HG03139 (cell line): ENCODE results near the gene MYRFL.

Experiments
- ATAC-seq: cut with Tn5 transposase; IDR thresholded peaks from one replicate; pipeline ENCODE4 v1.9.1; 2021; ENCODE audit not compliant: unreplicated experiment

The MYRFL gene

DNA sequence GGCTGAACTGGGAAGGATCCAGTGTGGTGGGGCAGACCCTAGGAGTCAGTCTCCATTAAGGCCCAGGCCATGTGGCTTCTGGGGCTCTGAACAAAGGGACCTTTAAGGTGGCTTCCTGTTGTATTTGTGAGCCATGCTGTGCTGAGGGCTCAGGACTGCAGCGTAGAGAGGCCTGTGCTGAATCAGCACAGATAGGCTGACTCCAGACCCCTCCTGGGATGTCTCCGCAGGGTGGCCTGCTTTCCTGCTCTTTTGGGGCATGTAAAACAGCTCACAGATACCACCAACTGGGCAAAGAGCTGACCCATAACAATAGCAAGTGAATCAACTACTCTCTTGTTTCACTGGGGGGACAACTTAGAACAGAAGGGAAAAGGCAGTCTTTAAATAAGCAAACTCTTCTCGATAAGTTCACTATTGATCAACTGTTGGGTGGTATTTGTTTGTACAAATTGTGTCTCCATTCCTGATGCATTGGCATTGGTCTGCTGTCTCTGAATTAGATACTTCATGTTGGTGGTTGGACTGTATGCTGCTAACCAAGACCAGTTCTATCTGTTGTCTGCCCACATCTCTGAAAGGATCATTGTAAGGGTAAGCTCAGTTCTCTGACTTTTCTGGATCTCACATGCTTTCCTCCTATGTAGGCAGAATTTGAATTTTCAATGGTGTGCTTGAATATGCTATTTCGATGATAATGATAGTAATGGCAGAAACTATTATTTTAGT lies 71.8 kb downstream of the MYRFL start:
- ATAC-seq, result no peak

DNA sequence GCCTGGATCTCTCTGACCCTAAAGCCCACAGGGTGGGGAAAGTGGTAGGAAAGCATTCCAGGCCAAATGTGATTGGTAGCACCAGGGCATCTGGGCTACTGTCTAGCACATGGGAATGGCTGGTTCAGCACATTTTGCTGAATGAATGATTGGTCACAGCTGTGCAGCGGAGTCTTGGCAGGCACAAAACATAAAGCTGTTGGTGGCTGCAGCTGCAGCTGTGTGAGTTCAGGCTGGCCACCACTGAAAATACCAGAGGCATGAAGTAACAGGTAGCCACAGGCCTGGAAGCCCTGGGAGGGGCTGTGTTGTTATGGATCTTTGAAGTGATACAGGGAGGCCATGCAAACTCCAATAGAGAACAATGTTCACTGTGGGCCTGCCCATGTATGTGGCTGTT lies 72.7 kb downstream of the MYRFL start:
- ATAC-seq, result no peak

DNA sequence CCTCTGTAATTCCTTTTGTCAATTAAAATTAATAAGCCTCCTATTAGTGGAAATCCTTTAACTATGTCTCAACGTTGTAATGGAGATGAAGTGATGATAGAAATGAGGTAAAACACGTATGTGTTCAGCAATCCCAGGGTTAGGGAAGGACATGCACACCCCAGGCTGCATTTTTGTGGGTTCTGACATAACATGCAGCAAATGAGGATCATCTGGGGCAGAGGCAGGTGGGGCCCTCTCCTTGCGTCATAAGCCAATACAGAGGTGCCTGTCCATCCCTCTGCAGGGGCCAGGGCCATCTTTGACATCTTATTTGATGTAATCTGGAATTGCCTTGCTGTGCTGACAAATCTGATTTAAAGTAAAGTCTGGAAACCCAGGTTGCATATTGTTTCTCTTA lies 73.2 kb downstream of the MYRFL start:
- ATAC-seq, result no peak

DNA sequence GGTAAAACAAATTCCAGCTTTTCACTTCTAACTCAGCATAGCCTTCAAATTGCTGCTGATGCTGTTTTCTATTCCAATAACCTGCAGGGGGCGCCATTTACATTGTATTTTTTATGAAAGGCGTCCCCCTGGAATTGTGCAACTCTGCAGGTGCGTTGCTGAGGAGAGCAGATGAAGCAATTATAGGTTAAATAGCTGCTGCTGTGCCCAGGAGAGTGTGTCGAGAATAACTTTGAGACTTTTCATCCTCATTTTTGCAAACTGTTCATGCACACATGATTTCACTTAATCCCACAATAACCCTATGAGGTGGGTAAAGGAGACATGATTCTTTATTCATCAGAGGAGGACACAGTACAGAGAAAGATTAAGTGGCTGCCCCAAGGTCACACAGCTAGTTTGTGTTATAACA lies 75.7 kb downstream of the MYRFL start:
- peak; percentile 49 for ATAC-seq

DNA sequence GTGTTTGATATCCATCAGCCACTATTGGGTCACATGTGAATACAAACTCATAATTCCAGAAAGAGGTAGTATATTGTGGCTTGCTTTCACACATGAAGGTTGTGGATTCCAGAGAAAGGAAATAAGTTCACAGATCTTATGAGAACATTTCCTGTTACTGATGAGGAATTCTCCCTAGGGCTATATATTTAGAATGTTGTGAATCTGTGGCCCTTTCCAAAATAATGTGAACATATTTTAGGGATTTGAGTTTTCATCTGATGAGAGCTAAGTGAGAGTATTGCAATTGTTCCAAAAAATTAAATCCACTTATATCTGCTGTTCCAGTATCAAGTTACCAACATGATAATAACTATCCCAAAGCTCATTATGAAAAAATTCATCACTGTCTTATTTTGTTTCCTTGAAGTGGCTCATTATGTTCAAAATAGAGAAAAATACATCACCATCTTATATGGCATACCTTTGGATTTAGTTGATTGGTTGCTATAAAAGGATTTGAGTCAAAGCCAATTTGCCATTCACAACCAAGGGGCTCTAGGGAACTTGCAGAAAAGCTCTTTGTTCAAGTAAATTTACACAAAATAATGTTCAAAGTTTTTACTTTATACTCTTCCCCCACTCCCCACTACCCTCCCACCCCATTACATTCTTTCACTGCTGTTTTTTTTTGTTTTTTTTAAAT lies 76.3 kb downstream of the MYRFL start:
- ATAC-seq, result no peak

DNA sequence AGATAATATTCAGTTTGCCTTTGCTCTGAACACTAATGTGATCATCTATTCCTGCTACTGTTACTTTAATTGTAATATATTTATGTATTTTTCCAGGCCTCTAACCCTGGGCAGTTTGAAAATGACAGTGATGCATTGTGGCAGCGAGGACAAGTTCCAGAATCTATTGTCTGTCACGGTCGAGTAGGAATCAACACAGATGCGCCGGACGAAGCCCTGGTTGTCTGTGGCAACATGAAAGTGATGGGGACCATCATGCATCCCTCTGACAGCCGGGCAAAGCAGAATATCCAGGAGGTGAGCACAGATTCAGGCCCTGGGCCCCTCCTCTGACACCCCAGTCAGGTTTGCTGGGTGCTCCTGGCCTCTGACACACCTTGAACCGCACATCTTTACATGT lies 78.5 kb downstream of the MYRFL start:
- ATAC-seq, result no peak

DNA sequence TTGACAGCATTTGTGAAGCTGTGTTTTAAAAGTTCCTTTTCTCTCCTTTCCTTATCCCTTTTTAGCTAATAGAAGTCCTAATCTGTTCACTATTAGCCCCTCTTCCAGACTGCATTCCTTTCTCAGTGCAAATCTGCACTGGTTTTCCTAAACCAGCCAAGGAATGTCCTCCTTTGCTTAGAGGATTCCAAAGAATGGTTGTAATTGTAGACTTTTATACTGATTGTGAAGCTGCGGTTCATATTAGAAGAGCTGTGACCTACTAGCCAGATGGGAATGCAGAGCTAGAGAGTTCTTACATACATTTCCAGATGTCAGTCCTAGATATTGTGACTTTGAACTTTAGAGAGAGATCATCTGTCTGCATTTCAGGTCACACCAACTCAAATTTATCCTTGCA lies 79.8 kb downstream of the MYRFL start:
- ATAC-seq, result no peak

DNA sequence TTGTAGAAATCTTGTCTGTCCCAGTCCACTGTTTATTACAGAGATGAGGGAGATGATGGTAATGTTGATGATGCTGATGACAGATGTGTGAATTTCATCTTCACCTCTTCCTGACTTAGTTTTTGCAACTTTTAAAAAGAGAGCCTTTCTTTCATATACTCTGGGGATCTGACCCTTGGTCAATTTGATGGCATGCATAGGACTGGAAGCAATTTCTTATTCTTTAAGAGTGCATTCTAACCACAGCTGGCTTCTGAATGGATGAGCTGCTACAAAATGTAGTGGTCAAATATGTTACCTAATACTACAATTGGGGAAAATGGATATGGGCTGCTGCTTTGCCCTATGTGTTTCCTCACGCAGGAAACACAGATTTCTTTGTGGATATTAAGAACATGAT lies 80.8 kb downstream of the MYRFL start:
- ATAC-seq, result no peak

DNA sequence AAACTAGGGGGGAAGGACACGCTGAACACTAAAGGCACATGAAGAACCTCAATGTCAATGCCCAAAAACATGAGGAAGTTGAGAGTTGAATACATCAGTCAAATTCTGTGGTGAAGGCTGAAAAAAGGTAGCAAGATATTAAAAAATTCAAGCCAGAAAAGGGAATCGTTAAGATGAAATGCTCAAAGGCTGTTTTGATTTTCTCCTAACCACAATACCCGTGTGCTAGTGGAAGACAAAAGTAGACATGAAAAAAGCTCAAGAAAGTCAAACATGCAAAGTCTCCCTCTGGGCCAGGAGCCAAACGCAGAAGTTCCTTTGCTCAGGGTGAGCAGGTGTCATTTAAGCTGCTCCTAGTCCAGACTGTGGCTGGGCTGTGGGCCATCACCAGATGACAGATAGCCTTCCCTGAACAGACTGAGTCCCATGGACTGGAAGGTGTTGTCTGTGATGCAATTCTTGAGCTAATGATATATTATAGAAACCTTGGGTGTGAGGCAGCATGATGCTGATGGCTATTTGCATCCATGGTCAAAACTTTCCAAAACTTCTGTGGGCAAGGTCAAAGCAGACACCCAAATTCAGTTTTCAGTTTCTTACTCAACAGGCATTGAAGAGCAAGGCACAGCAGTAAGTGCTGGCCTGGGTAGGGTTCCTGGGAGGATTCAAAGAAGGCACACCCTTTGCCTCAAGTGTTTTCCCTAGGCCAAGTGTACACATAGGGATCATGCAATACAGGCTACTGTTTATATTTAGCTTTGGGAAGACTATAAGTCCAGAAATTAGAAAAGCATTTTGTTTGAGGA lies 81.6 kb downstream of the MYRFL start:
- peak; percentile 86 for ATAC-seq

DNA sequence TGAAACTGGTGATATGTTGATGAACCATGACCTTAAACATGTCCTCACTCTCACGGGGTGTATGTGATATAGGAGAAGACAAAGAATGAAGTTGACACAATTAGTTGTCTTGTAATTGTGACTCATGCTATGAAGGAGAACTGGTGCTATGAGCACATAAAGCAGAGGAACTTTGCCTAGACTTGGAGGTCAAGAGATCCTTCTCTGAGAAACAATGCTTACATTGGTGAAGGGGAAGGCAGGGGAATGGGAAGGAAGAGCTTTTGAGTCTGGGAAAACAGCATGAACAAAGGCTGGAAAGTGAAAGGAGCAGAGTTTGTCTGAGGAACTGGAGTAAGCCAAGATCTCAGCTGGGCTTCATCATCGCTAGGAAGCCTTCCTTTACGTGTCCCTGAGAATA lies 83.2 kb downstream of the MYRFL start:
- no peak for ATAC-seq

DNA sequence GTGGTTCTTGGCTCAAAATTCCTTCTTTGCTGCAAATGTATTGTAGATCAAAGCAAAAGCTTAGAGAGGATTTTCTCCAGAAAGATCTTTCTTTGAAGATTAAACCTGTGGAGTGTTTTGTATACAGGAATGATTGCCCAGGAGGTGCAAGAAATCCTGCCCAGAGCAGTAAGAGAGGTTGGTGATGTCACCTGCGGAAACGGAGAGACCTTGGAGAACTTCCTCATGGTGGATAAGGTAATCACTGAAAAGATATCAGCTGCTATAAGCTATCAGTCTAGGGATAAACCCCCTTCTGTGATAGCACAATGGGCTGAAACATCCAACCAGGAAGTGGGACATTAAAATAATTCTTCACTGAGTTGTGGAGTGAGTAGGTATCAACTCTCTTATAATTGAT lies 85.7 kb downstream of the MYRFL start:
- no peak for ATAC-seq

DNA sequence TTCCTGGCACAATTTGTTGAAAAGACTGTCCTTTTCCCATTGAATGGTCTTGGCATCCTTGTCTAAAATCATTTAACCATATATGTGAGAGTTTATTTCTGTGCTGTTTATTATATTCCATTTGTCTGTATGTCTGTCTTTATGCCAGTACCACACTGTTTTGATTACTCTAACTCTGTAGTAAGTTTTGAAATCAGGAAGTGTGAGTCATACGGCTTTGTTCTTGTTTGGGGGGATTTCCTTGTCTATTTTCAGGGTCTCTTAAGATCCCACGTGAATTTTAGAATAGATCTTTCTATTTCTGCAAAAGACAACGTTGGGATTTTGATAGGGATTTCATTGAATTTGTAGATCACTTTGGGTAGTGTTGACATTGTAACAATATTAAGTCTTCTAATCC lies 88.5 kb downstream of the MYRFL start:
- ATAC-seq, result no peak

DNA sequence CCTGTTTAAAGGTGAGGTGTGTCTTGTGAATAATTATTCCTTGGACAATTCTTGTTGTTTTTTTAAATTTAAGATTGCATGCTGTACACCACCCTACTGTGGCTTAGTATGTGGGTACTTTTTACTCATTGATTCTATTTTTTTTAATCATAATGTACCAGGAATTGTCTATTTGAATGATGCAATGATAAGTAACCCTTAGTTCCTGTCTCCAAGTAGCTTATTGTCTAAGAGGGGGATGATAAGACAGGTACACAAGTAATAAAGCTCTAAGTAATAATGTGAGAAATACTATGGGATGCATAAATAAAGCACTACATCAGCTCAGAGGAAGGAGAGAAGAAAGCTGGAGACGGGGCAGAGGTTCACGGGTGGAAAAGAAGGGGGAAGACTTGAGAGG lies 90.9 kb downstream of the MYRFL start:
- no peak for ATAC-seq

DNA sequence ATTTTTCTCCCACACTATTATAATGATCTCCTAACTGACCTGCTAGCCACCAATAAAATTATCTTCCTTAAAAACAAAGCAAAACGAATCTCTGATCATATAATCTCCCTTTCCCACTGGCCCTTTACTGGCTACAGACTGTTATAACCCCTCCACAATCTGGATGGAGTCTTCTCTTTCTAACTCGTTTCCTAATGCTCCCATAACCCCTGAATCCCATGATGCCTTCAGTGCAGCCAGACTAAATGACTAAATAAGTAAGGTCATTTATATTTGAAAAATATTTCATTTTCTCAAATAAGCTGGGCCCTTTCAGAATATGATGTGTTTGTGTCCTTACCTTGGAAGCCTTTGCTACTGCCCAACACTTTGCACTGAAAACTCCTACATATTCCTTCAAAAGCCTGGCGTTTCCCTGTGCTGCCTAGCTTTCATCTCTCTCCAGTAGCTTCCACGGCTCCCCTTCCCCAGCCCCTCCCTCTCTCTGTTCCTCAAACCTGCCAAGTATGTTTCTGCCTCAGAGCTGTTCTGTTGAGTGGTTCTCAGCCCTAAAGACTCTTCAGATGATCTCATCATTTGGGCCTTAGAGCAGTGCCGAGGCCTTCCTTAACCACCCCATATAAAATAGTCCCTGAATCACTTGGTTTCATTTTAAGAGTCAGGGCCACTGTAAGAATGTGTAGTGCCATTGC lies 91.7 kb downstream of the MYRFL start:
- no peak for ATAC-seq

DNA sequence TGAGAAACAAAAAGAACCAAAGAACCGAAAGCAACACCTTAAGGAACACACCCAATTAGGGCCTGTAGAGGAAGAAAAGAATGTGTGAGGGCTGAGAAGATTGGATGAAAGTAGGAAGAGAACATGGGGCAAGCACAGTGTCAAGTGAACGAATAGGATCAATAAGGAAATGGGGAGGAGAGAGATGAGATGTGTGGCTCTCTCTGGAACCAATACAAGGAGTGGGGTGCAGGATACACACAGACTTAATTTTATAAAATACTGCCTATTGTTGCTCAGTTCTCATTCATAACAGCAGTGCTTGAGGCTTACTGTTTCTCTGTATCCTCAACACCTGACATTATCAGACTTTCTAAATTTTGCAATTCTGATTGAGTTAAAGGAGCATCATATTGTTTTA lies 93.3 kb downstream of the MYRFL start:
- no peak for ATAC-seq

DNA sequence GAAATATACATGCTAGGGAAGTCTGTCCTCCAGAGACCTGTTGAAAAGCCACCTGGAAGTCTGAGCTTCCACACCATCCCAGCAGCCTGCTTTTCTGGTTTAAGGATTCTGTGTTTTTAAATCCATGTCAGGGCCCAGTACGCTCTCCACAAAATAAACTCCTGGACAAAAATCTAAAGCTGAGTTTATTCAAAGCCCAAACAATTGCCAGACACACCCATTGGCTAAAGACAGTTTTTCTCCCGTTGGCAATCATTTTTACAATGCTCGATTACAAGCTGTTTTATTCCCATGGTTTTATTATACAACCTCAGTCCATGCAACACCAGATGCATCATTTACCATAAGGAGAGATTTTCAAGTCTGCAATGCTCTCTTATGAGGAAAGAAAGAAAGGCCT lies 94.5 kb downstream of the MYRFL start:
- ATAC-seq, result no peak

DNA sequence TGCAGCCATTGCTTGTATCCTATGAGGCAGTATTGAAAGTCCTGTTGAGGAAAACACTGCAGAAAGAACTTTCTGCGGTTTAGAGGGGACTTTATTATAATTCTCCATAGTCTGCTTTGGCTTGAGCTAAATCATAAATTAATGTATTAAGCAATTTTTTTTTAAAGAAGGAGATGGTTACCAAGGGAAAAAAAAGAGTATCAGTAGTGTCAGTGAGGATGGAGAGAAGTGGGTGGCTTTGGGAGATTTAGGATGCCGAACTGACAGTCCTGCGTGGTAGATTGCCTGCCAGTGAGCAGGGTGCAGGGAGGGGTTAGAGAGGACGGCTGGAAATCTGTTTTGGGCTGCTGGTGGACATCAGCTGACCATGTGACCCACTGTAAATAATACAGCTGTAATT lies 96.8 kb downstream of the MYRFL start:
- ATAC-seq, result no peak

DNA sequence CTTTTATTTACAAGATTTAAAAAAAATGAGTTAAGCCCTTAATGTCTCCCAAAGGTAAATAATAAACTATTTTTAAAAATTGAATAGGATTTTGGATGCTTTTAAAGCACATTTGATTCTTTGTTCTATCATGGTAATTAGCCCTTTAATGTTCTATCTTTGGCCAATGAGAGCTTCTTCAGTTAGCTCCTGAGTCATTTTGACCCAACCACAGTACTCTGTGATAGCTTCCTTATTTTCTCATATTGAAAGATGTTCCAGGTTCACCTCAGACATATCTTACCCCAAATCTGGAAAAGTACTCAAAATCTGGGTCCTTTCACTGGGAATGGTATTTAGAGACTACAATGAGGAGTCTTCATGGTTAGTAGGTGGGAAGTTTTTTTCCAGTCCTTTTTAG lies 98.0 kb downstream of the MYRFL start:
- no peak for ATAC-seq

DNA sequence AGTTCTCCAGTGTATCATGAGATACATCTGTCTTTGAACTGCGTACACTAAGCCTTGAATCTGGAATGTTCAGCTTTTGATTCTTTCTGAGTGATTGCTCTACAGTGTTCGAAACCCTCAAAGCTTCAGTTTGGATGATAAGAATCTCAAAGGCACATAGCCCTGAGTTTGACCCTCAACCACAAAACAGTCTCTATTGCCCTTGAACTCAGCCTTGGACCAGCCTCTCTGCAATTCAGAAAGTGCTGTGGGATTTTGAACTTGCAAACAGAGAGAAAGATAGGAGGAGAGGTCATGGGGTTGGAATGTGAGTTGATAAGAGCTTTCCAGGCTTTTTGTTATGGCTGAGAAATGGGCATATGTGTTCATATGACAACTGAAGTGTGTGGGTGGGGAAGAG lies 100.3 kb downstream of the MYRFL start:
- ATAC-seq, result no peak

DNA sequence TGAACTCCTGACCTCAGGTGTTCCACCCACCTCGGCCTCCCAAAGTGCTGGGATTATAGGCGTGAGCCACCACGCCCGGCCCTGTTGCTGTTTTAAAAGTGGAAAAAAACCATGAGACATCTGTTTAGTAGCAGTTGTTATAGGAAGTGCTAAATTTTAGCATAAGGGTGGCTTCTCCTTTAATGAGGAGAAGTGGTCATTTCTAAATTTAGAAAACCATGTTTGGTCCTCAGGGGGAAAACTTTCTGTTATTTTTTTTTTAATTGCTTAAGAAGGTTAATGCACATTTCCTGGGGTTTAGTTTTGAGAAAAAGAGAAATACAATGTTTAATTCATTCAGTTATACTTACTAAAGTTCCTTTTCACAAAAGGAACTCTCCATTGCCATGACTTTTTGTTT lies 102.1 kb downstream of the MYRFL start:
- no peak for ATAC-seq

DNA sequence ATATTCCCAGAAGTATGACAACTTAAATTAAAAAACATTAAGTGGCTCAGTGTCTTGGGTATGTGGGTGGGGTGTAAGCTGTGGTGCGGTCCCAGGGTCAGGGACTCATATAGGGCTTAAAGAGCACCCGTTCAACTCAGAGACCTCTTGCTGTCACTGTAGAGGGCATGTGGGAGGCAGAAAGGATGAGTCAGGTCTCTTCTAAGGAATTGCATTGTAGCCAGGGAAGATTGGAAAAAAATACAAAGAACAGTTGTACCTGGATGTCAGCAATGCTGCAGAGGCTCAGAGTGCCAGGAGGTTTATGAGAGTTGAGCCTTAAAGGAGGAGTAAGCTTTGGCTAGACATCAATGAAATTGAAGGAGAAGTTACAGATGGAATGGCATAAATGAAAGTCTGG lies 104.1 kb downstream of the MYRFL start:
- no peak for ATAC-seq

DNA sequence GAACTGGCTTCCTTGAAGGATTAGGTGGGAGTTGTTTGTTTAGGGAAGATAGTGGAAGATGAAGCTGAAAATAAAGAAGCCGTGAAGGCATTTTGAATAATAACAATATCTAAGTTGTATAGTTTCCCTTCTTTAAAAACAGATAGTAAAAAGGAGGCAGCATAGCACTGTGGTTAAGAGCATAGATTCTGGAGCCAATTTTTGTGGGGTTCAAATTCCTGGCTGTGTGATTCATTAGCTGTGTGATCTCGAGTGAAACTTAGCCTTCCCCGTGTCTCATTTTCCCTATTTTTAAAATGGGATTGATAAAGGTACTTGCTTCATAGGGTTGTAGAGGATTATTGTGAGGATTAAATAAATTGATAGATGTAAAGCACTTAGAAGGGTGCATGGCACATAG lies 104.5 kb downstream of the MYRFL start:
- no peak for ATAC-seq
